Urothelium cell line (cell line): ENCODE measurements around the gene EPC2.

Source experiments
- DNase-seq: peaks from one replicate; pipeline ENCODE4 v3.0.0; 2011; ENCODE audit warnings: low spot score, mixed read lengths
- FAIRE-seq: peaks from 2 replicates; lab custom pipeline; 2011; peaks lifted over from hg19 to GRCh38; lab: Jason Lieb, UNC

Gene EPC2

GRCh38 chr2:148794558-148794957, 150.0 kb downstream of the EPC2 start:
- FAIRE-seq = no peak
- DNase-seq = no peak

DNA sequence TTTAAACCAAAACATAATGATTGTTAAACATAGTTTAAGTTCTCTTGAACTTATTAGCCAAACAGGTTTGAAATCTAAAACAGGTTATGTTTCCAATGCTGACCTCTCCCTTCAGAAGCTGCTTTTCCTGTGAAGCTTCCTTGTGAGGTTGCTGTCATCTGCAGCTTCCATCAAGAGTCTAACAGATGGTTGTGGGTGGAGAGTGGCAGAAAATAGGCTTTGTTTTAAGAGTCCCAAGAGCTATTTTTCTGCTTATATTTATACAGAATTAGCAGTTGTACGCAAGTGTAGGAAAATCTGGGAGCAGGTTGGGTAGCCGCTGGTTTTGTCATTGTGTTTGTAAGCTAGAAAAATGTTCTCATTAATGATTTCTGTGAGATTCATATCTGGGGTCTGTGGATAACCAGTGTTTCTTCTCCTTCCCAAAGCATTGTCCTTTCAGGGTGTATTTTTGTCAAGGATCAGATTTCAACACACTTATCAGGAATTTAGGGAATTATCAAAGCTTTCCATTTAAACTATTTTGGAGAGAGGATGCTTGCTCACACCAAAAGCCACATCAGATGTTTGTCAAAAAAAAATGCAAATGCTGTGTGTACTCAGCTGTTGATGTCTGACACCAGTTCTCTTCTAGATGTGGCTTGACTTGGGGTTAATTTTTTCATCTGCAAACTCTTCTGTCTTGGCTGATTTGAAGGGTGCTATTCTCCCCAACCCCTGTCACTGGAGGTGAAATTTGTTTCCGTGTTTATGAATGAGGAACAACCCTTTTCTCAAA, 152.4 kb downstream of the EPC2 start:
- FAIRE-seq (no peak), DNase-seq (no peak)

- FAIRE-seq = no peak
- no peak for DNase-seq
These were observed 158.1 kb downstream of the EPC2 start for GRCh38 chr2:148802448-148803220.

- no peak for DNase-seq
- no peak for FAIRE-seq
These were observed 165.5 kb downstream of the EPC2 start for GRCh38 chr2:148810081-148810480.

DNA sequence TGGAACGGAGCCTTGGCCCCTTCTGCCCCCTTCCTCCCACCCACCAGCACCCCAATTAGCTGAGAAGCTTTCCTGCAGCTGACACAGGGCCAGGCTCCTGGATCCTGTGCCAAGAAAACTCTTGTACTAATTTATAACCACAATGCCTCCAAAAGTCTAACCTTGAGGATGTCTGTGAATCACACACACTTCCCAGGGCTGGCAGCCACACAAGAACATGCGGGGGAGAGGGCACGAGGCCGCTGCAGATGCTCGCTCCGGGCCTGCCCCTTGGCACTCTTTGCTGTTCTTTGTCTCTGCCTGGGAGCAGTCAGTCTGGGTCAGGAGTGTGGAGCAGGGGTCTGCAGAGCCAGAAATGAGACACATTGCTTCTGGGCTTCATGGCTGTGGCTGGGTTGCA, 167.8 kb downstream of the EPC2 start:
- FAIRE-seq = no peak
- peak; percentile 64 for DNase-seq

DNA sequence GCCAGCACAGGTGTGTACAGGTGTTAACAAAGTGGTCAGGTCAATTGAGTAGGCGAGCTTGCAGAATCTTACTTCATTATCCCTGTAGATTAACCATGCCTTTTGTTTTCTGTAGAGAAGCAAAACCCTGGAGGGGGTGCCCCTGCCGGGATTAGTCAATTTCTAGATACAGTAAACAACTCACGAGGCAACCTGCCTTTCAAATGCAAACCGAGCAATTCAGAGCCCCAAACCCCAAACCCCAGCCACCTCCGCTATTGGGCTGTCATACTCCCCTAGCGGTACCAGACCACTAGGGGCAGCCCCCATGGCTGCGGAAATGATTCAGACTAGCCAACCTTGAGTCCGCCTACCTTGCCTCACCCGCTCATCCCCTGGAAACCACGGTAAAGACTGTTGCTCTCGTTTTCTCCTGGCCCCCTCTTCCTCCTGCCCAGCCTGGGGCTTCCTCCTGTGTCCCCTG, 169.1 kb downstream of the EPC2 start:
- DNase-seq = peak; percentile 32
- FAIRE-seq = no peak

DNA sequence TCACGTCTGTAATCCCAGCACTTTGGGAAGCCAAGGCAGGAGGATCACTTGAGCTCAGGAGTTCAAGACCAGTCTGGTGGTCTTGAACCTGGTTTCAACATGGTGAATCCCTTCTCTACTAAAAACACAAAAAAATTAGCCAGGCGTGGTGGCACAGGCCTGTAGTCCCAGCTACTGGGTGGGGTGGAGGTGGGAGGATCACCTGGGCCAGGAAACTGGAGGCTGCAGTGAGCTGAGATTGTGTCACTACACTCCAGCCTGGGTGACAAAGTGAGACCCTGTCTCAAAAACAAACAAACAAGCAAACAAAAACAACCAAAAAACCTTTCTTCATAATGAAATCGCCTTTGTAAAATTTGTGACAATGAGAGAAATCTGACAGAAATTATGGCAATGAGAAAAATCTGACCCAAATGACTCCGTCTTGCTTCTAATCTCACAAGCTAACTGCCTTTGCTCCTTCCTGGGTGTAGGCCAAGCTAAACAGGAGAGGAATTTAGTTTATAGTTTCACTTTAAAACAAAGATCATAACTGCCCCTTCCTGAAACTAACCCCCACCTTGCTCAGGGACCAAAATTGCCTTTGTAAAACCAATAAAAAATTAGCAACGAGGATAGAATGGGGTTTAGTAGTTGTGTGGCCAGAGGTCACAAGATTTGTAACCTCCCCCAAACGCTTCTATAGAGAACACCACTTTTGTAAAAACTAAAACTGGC, 169.8 kb downstream of the EPC2 start:
- FAIRE-seq = no peak
- DNase-seq = no peak

DNA sequence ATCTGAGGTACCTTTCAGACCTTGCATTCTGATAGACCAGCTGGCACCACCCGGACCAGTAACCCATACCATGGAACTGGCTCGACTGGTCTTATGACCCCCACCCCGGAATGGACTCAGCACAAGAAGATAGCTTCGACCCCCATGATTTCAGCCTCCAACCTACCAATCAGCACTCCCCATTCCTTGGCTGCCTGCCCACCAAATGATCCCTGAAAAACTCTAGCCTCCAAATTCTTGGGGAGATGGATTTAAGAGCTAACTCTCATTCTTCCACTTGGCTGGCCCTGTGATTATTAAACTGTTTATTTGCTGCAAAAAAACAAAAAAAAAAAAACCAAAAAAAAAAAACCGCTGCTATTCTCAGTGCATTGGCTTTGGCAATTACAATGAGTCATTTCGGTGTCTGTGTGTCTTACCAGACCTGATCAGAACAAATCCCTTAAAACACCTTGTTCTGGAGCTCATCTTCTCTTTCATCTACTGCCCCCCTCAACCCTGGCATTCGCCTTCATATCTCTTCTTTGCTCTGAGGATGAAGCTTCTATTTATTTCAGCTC, 170.4 kb downstream of the EPC2 start:
- FAIRE-seq = no peak
- DNase-seq = peak; percentile 32

- no peak for FAIRE-seq
These were observed 171.6 kb downstream of the EPC2 start for GRCh38 chr2:148816176-148816575.

GRCh38 chr2:148817210-148817708, 172.7 kb downstream of the EPC2 start:
- no peak for DNase-seq
- FAIRE-seq = no peak

More at GRCh38 chr2:148816176-148816575, 171.6 kb downstream of the EPC2 start:
- DNase-seq = no peak

DNA sequence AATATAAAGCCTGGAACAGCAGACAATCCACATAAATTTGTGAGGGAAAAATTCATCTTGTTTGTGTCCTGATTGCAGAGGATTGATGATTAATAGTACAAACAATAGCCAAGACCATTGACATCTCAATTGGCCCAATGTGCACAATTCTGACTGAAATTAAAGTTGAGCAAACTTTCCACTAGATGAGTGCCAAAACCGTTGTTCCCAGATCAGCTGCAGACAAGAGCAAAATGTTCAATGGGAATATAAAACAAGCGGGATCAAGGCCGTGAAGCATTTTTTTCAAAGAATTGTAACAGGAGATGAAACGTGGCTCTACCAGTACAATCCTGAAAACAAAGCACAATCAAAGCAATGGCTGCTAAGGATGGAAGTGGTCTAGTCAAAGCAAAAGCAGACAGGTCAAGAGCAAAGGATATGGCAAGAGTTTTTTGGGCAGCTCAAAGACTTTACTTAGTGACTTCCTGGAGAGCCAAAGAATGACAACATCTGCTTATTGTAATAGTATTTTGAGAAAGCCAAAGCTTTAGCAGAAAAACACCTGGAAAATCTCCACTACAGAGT, 174.6 kb downstream of the EPC2 start:
- DNase-seq (no peak), FAIRE-seq (no peak)

DNA sequence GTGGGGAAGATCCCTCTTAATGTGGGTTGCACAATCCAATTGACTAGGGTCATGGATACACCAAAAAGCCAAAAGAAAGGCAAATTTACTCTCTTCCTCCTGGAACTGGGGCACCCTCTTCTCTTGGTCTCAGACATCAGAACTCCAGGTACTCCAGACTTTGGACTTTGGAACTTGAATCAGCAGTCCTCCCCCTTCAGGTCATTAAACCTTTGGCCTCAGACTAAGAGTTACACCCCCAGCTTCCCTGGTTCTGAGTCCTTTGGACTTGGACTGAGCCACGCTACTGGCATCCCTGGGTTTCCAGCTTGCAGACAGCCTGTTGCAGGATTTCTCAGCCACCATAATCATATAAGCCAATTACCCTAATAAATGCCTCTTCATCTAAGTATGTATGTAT, 179.6 kb downstream of the EPC2 start:
- FAIRE-seq (no peak), DNase-seq (no peak)

- FAIRE-seq = no peak
- no peak for DNase-seq
These were observed 182.2 kb downstream of the EPC2 start for GRCh38 chr2:148826791-148827190.

DNA sequence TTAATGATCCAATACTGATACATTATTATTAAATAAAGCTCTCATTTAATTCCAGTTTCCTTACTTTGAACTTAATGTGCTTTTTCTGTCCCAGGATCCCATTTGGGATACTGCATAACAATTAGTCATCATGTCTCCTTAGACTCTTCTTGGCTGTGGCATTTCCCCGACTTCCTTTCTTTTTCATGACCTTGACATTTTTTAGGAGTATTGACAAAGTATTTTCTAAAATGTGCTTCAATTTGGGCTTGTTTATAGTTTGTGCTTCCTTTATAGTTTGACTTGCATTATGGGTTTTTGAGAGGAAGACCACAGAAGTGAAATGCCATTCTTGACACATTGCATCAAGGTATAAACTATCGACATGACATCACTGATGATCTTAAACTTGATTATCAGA, 184.4 kb downstream of the EPC2 start:
- DNase-seq = no peak
- no peak for FAIRE-seq

DNA sequence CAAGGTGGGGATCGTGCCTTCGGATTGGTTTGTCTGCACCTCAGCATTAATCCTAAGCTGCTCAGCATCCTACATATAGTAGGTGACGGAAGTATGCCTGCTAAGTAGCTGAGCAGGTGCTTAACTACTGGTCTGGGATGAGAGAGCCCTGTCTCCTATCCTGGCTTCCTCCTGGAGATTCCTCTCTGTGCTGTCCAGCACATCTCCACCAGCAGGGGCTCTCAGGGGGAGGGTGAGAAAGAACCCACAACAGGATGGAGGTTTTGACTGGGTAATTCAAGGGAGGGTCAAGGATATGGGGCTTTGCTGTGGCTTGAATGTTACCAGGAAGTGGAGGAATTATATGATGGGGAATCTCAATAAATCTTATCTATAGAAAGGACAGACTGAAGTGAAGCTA, 185.1 kb downstream of the EPC2 start:
- FAIRE-seq = no peak
- peak; percentile 10 for DNase-seq

DNA sequence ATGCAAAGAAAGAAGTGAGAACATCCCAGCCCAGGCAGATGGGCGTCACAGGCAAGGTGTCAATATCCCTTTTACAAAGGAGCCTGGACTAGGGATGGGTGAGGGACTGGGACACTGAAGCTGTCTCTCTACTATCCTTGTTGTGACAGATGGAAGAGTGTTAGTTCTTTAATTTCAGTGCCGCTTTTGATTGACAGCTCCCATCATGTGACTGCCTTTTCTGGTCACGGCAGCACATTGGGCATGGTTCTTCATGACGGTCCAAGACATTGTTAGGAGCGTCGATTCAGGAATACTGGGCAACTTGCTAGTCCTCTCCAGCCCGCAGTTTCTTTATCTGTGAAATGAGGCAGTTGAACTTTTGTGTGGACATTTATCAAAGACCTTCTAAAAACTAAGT, 188.1 kb downstream of the EPC2 start:
- no peak for DNase-seq
- FAIRE-seq = no peak
